K562 (cell line): Measurements from ENCODE around the gene PATL1. TPM values are rescaled to one million over a fixed set of nuclear protein-coding genes. Genes with fewer than 3 reads are reported as not detected.

Experiments used
- ATAC-seq: fragments of 200-7000 bp; cut with Tn5 transposase; 3 replicates; pipeline ENCODE4 v1.9.1; 2020; ENCODE audit warnings: moderate library complexity
- BruUV-seq: library from RNA; stranded (reverse); fragments of 400-500 nt; replicated peaks from 2 replicates; lab custom pipeline; 2021; lab: Mats Ljungman, UMichigan
- CTCF ChIA-PET: fragments of 300-600 bp; formaldehyde crosslinking; extraction: SDS; loops from one replicate; lab custom pipeline; 2021; ENCODE audit warnings: low intra/inter-chr PET ratio; lab: Yijun Ruan, JAX
- POLR2A ChIA-PET: fragments of 300-600, 350-650 bp; sonication (Branson Sonifier 250); formaldehyde crosslinking; extraction: SDS; loops from one replicate; lab custom pipeline; 2021; ENCODE audit warnings: antibody characterized with exemption, inconsistent platforms; lab: Yijun Ruan, JAX
- DNase-seq, 4 experiments: peaks; one replicate each; pipeline versions ENCODE4 v3.0.0 to v3.0.0-alpha.2; 2011 to 2018; ENCODE audit warnings: low spot score in 3 of 4, mixed read lengths in 3 of 4; ENCODE audit errors: extremely low read depth in 1 of 4
- FAIRE-seq: peaks from 2 replicates; lab custom pipeline; 2011; peaks lifted over from hg19 to GRCh38; lab: Jason Lieb, UNC
- H2AFZ ChIP-seq: 2 replicates; pipeline ENCODE4 v1.6.0; 2011; ENCODE audit warnings: low read depth, low read length, control low read depth, inconsistent platforms
- H3K27ac ChIP-seq: fragments of 200-600 bp; 3 replicates; pipeline ENCODE4 v1.8.0; 2011; ENCODE audit warnings: low read depth, mild to moderate bottlenecking, control low read depth, inconsistent platforms, low read length, moderate library complexity, mixed read lengths; ENCODE audit errors: extremely low read depth
- H3K27me3 ChIP-seq, 2 experiments: fragments of 300-600 bp in 1 of 2; 2 replicates in 1 of 2; 3 replicates in 1 of 2; pipeline versions ENCODE4 v1.6.0 to v1.8.0; 2011; ENCODE audit warnings: inconsistent platforms in 2 of 2, low read length in 2 of 2, mild to moderate bottlenecking in 1 of 2, mixed read lengths in 1 of 2, moderate library complexity in 1 of 2; ENCODE audit not compliant: control insufficient read depth in 2 of 2, insufficient read depth in 2 of 2
- H3K36me3 ChIP-seq: fragments of 300-600 bp; 3 replicates; pipeline ENCODE4 v1.8.0; 2011; ENCODE audit warnings: mild to moderate bottlenecking, low read length, inconsistent platforms; ENCODE audit not compliant: control insufficient read depth, insufficient read depth
- H3K4me1 ChIP-seq, 2 experiments: fragments of 200-600 bp in 1 of 2; replicated peaks in 1 of 2; 2 replicates in 1 of 2; 3 replicates in 1 of 2; pipeline versions ENCODE4 v1.5.1 to v1.8.0; 2011; ENCODE audit warnings: inconsistent platforms in 2 of 2, low read length in 2 of 2, mild to moderate bottlenecking in 1 of 2, mixed read lengths in 1 of 2, moderate library complexity in 1 of 2; ENCODE audit not compliant: control insufficient read depth in 2 of 2, insufficient read depth in 2 of 2
- H3K4me2 ChIP-seq: 2 replicates; pipeline ENCODE4 v1.6.1; 2011; ENCODE audit warnings: low read length, control low read depth, inconsistent platforms, mixed read lengths; ENCODE audit not compliant: insufficient read depth
- H3K4me3 ChIP-seq: fragments of 200-600 bp; sonication (generic), shearing (Covaris generic); 2 replicates; pipeline ENCODE4 v1.5.1; 2016; ENCODE audit warnings: control low read depth, inconsistent platforms
- H3K79me2 ChIP-seq: fragments of 200-600 bp; 3 replicates; pipeline ENCODE4 v1.8.0; 2011; ENCODE audit warnings: low read length, inconsistent platforms; ENCODE audit not compliant: control insufficient read depth, insufficient read depth
- H3K9ac ChIP-seq, 2 experiments: 2 replicates each; pipeline versions ENCODE4 v1.6.0 to v1.6.1; 2011; ENCODE audit warnings: low read depth in 2 of 2, low read length in 2 of 2, control low read depth in 1 of 2, inconsistent platforms in 1 of 2, mild to moderate bottlenecking in 1 of 2, mixed read lengths in 1 of 2; ENCODE audit not compliant: insufficient read depth in 1 of 2
- H3K9me1 ChIP-seq: one replicate; pipeline ENCODE4 v1.6.0; 2011; ENCODE audit warnings: inconsistent platforms, mild to moderate bottlenecking, low read length, moderate library complexity; ENCODE audit not compliant: control insufficient read depth, insufficient read depth
- H3K9me3 ChIP-seq: replicated peaks from 2 replicates; pipeline ENCODE4 v1.5.1; 2011; ENCODE audit warnings: low read depth, low read length, inconsistent platforms; ENCODE audit not compliant: control insufficient read depth, insufficient read depth
- H4K20me1 ChIP-seq: replicated peaks from 2 replicates; pipeline ENCODE4 v1.6.1; 2011; ENCODE audit warnings: low read length, inconsistent platforms, mixed read lengths; ENCODE audit not compliant: control insufficient read depth, insufficient read depth
- CBX3 ChIP-seq, 2 experiments: IDR thresholded peaks; 1 replicate in 1 of 2; 2 replicates in 1 of 2; pipeline ENCODE4 v1.6.1; 2012; ENCODE audit warnings: inconsistent platforms in 2 of 2, low read length in 2 of 2, borderline replicate concordance in 1 of 2, control low read depth in 1 of 2
- EP400 ChIP-seq: fragments of 450-650 bp; IDR thresholded peaks from 2 replicates; pipeline ENCODE4 v1.6.1; 2017; ENCODE audit warnings: antibody characterized with exemption, mild to moderate bottlenecking, moderate library complexity
- FOXA1 ChIP-seq: fragments of 450-650 bp; IDR thresholded peaks from 2 replicates; pipeline ENCODE4 v1.6.1; 2016; ENCODE audit warnings: mild to moderate bottlenecking, borderline replicate concordance
- HLTF ChIP-seq: fragments of 450-650 bp; IDR thresholded peaks from 2 replicates; pipeline ENCODE4 v1.6.1; 2016
- POLR3G ChIP-seq: IDR thresholded peaks from 2 replicates; pipeline ENCODE4 v1.6.1; 2011; ENCODE audit not compliant: insufficient read length, insufficient replicate concordance; ENCODE audit errors: extremely low read depth
- TARDBP ChIP-seq: fragments of 450-650 bp; IDR thresholded peaks from 2 replicates; pipeline ENCODE4 v1.6.1; 2016
- TCF7L2 ChIP-seq: fragments of 150-350 bp; IDR thresholded peaks from 2 replicates; pipeline ENCODE4 v1.6.1; 2016; ENCODE audit warnings: low read depth, mild to moderate bottlenecking, low read length, moderate library complexity
- TGIF2 ChIP-seq: sonication (generic); formaldehyde crosslinking; IDR thresholded peaks from 2 replicates; pipeline ENCODE4 v1.8.1; 2022; ENCODE audit warnings: mild to moderate bottlenecking, missing genetic modification reagents, moderate library complexity
- ZBTB8A ChIP-seq: fragments of 450-650 bp; IDR thresholded peaks from 2 replicates; pipeline ENCODE4 v1.6.1; 2018; ENCODE audit warnings: mild to moderate bottlenecking, moderate library complexity; ENCODE audit not compliant: partially characterized antibody
- ZNF197 ChIP-seq: fragments of 200-800 bp; sonication (Bioruptor generic); IDR thresholded peaks from 2 replicates; pipeline ENCODE4 v1.6.1; 2016; ENCODE audit warnings: low read depth, missing genetic modification characterization, missing compliant biosample characterization
- ZNF217 ChIP-seq: sonication (generic); formaldehyde crosslinking; IDR thresholded peaks from 2 replicates; pipeline ENCODE4 v1.8.0; 2022; ENCODE audit warnings: mild to moderate bottlenecking, missing genetic modification reagents
- ZZZ3 ChIP-seq: fragments of 450-650 bp; IDR thresholded peaks from 2 replicates; pipeline ENCODE4 v1.6.1; 2016; ENCODE audit warnings: antibody characterized with exemption, mild to moderate bottlenecking, moderate library complexity
- WGBS: fragments of 100-300 bp; shearing (Covaris generic); methylation state at CpG from one replicate; pipeline ENCODE4 v1.1.6; 2016; ENCODE audit warnings: low coverage, mixed read lengths; ENCODE audit not compliant: insufficient coverage; ENCODE audit errors: missing lambda C conversion rate; 5-methylcytosine and 5-hydroxymethylcytosine counted together
- in situ Hi-C: fragments of 300-500 bp; cut with MboI; formaldehyde crosslinking; loops from 4 replicates; pipeline ENCODE4 v1.15.0; 2018; ENCODE audit warnings: inconsistent platforms, mixed read lengths
- intact Hi-C: fragments of 100-400 bp; cut with micrococcal nuclease; formaldehyde crosslinking; loops from 2 replicates; pipeline ENCODE4 v1.14.2; 2022
- polyA plus RNA-seq, 8 experiments: library from polyadenylated mRNA; depleted of rRNA in 4 of 8; stranded (reverse) in 5 of 8; unstranded in 3 of 8; fragments of >200 nt; fragmentation: Nextera tagmentation in 2 of 8; fragmentation: Illumina TruSeq in 1 of 8; extraction: Ambion mirVana in 2 of 8; extraction: Trizol in 1 of 8; gene quantifications; 2 replicates each; pipeline versions ENCODE4 v1.2.1 to v1.2.3, GENCODE V29; 2011 to 2014; ENCODE audit warnings: inconsistent platforms in 1 of 8, missing spikeins in 1 of 8
- total RNA-seq, 7 experiments: library from RNA; depleted of rRNA in 6 of 7; stranded (reverse); fragments of >200 nt in 6 of 7; fragmentation: Illumina TruSeq in 2 of 7; extraction: Trizol in 2 of 7; gene quantifications; 2 replicates each; pipeline versions ENCODE4 v1.2.1 to v1.2.3, GENCODE V29; 2011 to 2021; ENCODE audit warnings: low replicate concordance in 1 of 7
- TF ChIP-seq, protein P1 (sequence below): fragments of 450-650 bp; IDR thresholded peaks from 2 replicates; pipeline ENCODE4 v1.6.1; 2014; ENCODE audit warnings: low read depth, mild to moderate bottlenecking, moderate library complexity, borderline replicate concordance
- TF ChIP-seq, protein P2 (sequence below): fragments of 450-650 bp; formaldehyde crosslinking; IDR thresholded peaks from 2 replicates; pipeline ENCODE4 v1.4.0; 2022; ENCODE audit warnings: missing genetic modification characterization
- TF ChIP-seq, protein P3 (sequence below): fragments of 450-650 bp; IDR thresholded peaks from 2 replicates; pipeline ENCODE4 v1.6.1; 2016; ENCODE audit warnings: antibody characterized with exemption
- TF ChIP-seq, protein P4 (sequence below): fragments of 450-650 bp; formaldehyde crosslinking; IDR thresholded peaks from 2 replicates; pipeline ENCODE4 v1.4.0; 2020; ENCODE audit warnings: mild to moderate bottlenecking, moderate library complexity
- TF ChIP-seq, protein P5 (sequence below): sonication (generic); formaldehyde crosslinking; IDR thresholded peaks from 2 replicates; pipeline ENCODE4 v1.8.0; 2022; ENCODE audit warnings: mild to moderate bottlenecking, missing genetic modification reagents

PATL1 gene
- total and polyA plus RNA-seq, 9 of the 15 experiments (the other 6 are each of a cell fraction or from before 2014, with no cell fraction given) = 3.2 to 48.0 (median 16.4) TPM

DNA sequence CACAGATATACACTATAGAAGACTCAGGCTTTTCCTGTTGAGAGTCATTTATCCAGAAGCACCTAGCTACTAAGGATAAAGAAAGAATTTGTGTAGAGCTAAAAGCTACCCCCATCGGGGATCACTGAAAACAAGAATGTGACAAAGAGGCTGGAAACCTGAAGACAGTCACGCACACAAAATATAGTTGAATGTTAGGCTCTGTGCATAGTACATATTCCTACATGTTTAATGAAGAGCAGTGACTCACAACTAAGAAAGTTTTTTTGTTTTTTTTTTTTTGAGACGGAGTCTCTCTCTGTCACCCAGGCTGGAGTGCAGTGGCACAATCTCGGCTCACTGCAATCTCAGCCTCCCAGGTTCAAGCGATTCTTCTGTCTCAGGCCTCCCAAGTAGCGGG, 36.5 kb upstream of the PATL1 start:
- ChIA-PET CTCF (no interaction called here), POLR2A (no interaction called here)
- H3K4me3 ChIP-seq = no peak overlapping the region
- no peaks in the 10 kb centered on the region for H3K9me1 ChIP-seq
- in situ Hi-C loops (no loop called here), intact Hi-C loops (loop anchor here (5.0 kb wide), 1 partner anchor 47 kb away; no protein-coding TSS in a partner anchor)
- no peaks in the 10 kb centered on the region for H3K36me3 ChIP-seq
- no peak overlapping the region for H3K27ac ChIP-seq
- FAIRE-seq = no peak
- peaks cover 0 to 15% of the 10 kb centered on the region in 2 experiments; a peak in 4 of 5 replicates for H3K4me1 ChIP-seq
- no TSS peak for BruUV-seq
- no peak overlapping the region for H3K4me2 ChIP-seq
- WGBS = 87% methylated on average over 6 of the region's 6 CpGs
- ATAC-seq = no peak
- H3K79me2 ChIP-seq = no peaks in the 10 kb centered on the region
- H3K27me3 ChIP-seq = no peaks in the 10 kb centered on the region
- DNase-seq = no peak
- H3K9me3 ChIP-seq = no peaks in the 10 kb centered on the region; the same call in 1 of the 2 replicates
- H2AFZ ChIP-seq = no peak overlapping the region
- H4K20me1 ChIP-seq = no peaks in the 10 kb centered on the region
- H3K9ac ChIP-seq = no peak overlapping the region
- TF ChIP-seq ZZZ3 (no peak), TCF7L2 (no peak), POLR3G (no peak), FOXA1 (no peak), HLTF (no peak), ZBTB8A (no peak), ZNF197 (CRISPR knock-in tag) (no peak), TGIF2 (CRISPR knock-in tag) (no peak), TARDBP (no peak), CBX3 (IDR thresholded peaks at IDR 0.05; ENCODE audit: borderline replicate concordance in 1 of 2, low read length in 2 of 2) (no peak), ZNF217 (no peak), EP400 (no peak)
- TF ChIP-seq, protein P1, sequence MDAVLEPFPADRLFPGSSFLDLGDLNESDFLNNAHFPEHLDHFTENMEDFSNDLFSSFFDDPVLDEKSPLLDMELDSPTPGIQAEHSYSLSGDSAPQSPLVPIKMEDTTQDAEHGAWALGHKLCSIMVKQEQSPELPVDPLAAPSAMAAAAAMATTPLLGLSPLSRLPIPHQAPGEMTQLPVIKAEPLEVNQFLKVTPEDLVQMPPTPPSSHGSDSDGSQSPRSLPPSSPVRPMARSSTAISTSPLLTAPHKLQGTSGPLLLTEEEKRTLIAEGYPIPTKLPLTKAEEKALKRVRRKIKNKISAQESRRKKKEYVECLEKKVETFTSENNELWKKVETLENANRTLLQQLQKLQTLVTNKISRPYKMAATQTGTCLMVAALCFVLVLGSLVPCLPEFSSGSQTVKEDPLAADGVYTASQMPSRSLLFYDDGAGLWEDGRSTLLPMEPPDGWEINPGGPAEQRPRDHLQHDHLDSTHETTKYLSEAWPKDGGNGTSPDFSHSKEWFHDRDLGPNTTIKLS = no peak
- TF ChIP-seq, protein P2, sequence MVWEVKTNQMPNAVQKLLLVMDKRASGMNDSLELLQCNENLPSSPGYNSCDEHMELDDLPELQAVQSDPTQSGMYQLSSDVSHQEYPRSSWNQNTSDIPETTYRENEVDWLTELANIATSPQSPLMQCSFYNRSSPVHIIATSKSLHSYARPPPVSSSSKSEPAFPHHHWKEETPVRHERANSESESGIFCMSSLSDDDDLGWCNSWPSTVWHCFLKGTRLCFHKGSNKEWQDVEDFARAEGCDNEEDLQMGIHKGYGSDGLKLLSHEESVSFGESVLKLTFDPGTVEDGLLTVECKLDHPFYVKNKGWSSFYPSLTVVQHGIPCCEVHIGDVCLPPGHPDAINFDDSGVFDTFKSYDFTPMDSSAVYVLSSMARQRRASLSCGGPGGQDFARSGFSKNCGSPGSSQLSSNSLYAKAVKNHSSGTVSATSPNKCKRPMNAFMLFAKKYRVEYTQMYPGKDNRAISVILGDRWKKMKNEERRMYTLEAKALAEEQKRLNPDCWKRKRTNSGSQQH (CRISPR knock-in tag) = no peak
- TF ChIP-seq, protein P3, sequence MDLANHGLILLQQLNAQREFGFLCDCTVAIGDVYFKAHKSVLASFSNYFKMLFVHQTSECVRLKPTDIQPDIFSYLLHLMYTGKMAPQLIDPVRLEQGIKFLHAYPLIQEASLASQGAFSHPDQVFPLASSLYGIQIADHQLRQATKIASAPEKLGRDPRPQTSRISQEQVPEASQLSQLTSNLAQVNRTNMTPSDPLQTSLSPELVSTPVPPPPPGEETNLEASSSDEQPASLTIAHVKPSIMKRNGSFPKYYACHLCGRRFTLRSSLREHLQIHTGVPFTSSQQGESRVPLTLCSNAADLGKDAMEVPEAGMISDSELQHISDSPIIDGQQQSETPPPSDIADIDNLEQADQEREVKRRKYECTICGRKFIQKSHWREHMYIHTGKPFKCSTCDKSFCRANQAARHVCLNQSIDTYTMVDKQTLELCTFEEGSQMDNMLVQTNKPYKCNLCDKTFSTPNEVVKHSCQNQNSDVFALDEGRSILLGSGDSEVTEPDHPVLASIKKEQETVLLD = no peak
- TF ChIP-seq, protein P4, sequence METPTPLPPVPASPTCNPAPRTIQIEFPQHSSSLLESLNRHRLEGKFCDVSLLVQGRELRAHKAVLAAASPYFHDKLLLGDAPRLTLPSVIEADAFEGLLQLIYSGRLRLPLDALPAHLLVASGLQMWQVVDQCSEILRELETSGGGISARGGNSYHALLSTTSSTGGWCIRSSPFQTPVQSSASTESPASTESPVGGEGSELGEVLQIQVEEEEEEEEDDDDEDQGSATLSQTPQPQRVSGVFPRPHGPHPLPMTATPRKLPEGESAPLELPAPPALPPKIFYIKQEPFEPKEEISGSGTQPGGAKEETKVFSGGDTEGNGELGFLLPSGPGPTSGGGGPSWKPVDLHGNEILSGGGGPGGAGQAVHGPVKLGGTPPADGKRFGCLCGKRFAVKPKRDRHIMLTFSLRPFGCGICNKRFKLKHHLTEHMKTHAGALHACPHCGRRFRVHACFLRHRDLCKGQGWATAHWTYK (CRISPR knock-in tag) = no peak
- TF ChIP-seq, protein P5, sequence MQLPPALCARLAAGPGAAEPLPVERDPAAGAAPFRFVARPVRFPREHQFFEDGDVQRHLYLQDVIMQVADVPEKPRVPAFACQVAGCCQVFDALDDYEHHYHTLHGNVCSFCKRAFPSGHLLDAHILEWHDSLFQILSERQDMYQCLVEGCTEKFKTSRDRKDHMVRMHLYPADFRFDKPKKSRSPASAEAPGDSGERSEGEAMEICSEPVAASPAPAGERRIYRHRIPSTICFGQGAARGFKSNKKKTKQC (CRISPR knock-in tag) = no peak
